Vagina (tissue), 2 donors: Measurements from ENCODE around the gene CKLF. TPM values are rescaled to one million over a fixed set of nuclear protein-coding genes. Genes with fewer than 3 reads are reported as not detected.
"Not testable (repeated sequence)": the region's sequence is repeated elsewhere in the genome, so short reads cannot be mapped to it uniquely, and the experiment has no call there.

Source experiments
- DNase-seq, 2 donors: peaks; one replicate each; pipeline ENCODE4 v3.0.0-alpha.2; 2017; ENCODE audit errors: extremely low spot score in 2 of 2
- H3K27ac ChIP-seq: fragments of 200-600 bp; sonication (generic); one replicate; pipeline ENCODE4 v1.5.1; 2019
- H3K27me3 ChIP-seq: fragments of 200-600 bp; sonication (generic); one replicate; pipeline ENCODE4 v1.5.1; 2019
- H3K36me3 ChIP-seq, 2 donors: fragments of 200-600 bp; sonication (generic); one replicate each; pipeline ENCODE4 v1.5.1; 2017 to 2019
- H3K4me1 ChIP-seq: fragments of 200-600 bp; sonication (generic); one replicate; pipeline ENCODE4 v1.5.1; 2019
- H3K4me3 ChIP-seq, 2 donors: fragments of 200-600 bp; sonication (generic); 1 replicate in 1 of 2; 2 replicates in 1 of 2; pipeline ENCODE4 v1.5.1; 2016 to 2019
- H3K9me3 ChIP-seq: fragments of 200-600 bp; sonication (generic); one replicate; pipeline ENCODE4 v1.5.1; 2019
- CTCF ChIP-seq, 3 experiments: fragments of 450-650 bp in 2 of 3; fragments of 200-600 bp in 1 of 3; sonication (generic) in 1 of 3; IDR thresholded peaks; one replicate each; pipeline ENCODE4 v1.5.1; 2017 to 2019; ENCODE audit warnings: antibody characterized with exemption in 3 of 3, mild to moderate bottlenecking in 2 of 3, moderate library complexity in 2 of 3
- POLR2A ChIP-seq, 2 donors: fragments of 450-650 bp; IDR thresholded peaks; one replicate each; pipeline ENCODE4 v1.6.1; 2017; ENCODE audit warnings: antibody characterized with exemption in 2 of 2, mild to moderate bottlenecking in 2 of 2, moderate library complexity in 2 of 2
- POLR2AphosphoS5 ChIP-seq, 2 donors: sonication (generic); formaldehyde crosslinking; IDR thresholded peaks; one replicate each; pipeline ENCODE4 v1.9.0; 2017; ENCODE audit warnings: antibody characterized with exemption in 2 of 2, mild to moderate bottlenecking in 2 of 2, low read depth in 1 of 2; ENCODE audit not compliant: insufficient read depth in 1 of 2
- intact Hi-C: fragments of 100-400 bp; cut with DNase I; formaldehyde crosslinking; loops from one replicate; pipeline ENCODE4 v1.15.1; 2023
- small RNA-seq: library from RNA; depleted of rRNA; stranded (forward); fragments of <200 nt; gene quantifications from one replicate; pipeline ENCODE3, GENCODE V24; 2016
- total RNA-seq: library from RNA; depleted of rRNA; stranded (reverse); fragments of >200 nt; gene quantifications from one replicate; pipeline ENCODE4 v1.2.3, GENCODE V29; 2016

Gene CKLF
- total RNA-seq, 1 donor from 2014 or later, result 52.3 TPM

DNA sequence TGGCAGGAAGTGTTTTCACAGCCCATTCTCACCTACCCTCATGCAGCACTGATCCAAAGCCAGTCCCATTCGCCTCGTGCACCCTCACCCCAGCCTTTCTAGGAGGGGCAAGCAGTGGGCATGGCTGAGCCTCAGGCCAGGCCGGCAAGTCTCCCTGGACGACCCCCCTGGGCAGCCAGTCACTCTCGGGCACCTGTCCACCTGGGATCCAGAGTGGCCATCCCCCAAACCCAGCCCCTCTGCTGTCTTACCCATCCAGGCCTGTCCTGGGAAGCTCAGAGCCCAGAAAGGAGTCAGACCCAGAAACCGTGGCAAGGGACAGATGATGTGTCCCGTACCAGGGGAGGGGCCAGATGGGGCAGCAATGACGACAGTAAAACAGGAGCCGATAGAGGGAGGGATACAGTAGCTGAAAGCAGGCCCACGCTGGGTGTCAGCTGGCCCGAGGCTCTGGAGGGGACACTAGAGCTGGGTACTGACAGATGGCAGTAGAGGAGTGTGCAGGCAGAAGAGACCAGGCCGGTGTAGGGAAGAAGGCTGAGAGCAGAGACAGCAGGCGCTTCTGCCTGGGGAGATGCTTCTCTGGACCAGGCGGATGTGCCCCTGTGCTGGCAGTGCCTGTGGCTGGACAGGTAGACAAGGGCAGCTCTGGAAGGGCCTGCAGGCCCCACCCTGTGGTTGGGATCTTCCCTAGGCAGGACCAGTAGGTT is 57.9 kb downstream of the CKLF start:
- Histone ChIP-seq H3K4me1 (peaks cover 34% of the 10 kb centered on the region), H3K9me3 (no peaks in the 10 kb centered on the region), H3K27me3 (no peaks in the 10 kb centered on the region), H3K4me3 (no peak overlapping the region), H3K36me3 (peaks cover 0 to 45% of the 10 kb centered on the region in 2 donors), H3K27ac (no peak overlapping the region)
- TF ChIP-seq POLR2A (IDR thresholded peaks at IDR 0.05) (no peak), POLR2AphosphoS5 (IDR thresholded peaks at IDR 0.05; ENCODE audit: insufficient read depth in 1 of 2, low read depth in 1 of 2) (no peak), CTCF (IDR thresholded peaks at IDR 0.05) (no peak)
- intact Hi-C loops, result loop anchor here (10.0 kb wide), 1 partner anchor 255 kb away; no protein-coding TSS in a partner anchor
- no peak for DNase-seq

- not testable (repeated sequence) for H3K9me3 ChIP-seq, H3K4me3 ChIP-seq, H3K27me3 ChIP-seq, DNase-seq, H3K27ac ChIP-seq
- Histone ChIP-seq H3K4me1 (peaks cover 18% of the 10 kb centered on the region), H3K36me3 (peaks cover 0 to 45% of the 10 kb centered on the region in 2 donors)
- intact Hi-C loops, result loop anchor here (10.0 kb wide), 1 partner anchor 253 kb away; no protein-coding TSS in a partner anchor
Observed at GRCh38 chr16:66611911-66612310, 59.5 kb downstream of the CKLF start.

- Histone ChIP-seq H3K36me3 (peaks cover 0 to 45% of the 10 kb centered on the region in 2 donors), H3K4me3 (no peak overlapping the region), H3K4me1 (peaks cover 20% of the 10 kb centered on the region), H3K27me3 (no peaks in the 10 kb centered on the region), H3K27ac (no peak overlapping the region), H3K9me3 (no peaks in the 10 kb centered on the region)
- TF ChIP-seq POLR2A (IDR thresholded peaks at IDR 0.05) (no peak), CTCF (IDR thresholded peaks at IDR 0.05) (no peak), POLR2AphosphoS5 (IDR thresholded peaks at IDR 0.05; ENCODE audit: insufficient read depth in 1 of 2, low read depth in 1 of 2) (no peak)
- no peak for DNase-seq
- intact Hi-C loops, result loop anchor here (10.0 kb wide), 1 partner anchor 252 kb away; no protein-coding TSS in a partner anchor
Observed at GRCh38 chr16:66612422-66612821, 60.0 kb downstream of the CKLF start.

DNA sequence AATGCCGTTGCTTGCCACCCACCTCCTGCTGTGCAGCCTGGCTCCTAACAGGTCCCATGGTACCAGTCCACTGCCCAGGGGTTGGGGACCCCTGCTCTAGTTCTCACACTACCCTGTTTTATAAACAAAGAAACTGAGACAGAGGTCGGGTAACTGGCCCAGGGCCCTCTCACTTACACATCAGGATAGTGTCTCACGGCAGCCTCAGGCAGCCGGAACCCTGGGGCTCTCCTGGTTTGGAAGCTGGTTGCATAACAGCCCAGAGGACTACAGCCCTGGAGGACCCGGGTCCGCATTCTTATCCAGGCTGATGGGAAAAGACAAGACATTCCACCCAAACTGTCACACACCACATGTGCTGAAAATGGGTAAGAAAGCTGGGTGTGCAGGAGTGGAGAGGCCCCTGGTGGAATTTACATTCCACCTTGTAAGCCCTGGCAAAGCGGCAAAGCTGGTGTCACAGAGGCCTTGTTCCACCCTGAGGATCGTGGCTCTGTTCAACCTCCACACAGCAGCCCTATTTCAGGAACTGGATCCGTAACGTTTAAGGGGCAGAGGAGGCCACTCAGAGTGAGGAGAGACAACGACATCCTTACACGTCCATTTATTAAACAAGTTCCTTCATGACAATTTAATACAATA is 61.9 kb downstream of the CKLF start:
- Histone ChIP-seq H3K27me3 (no peaks in the 10 kb centered on the region), H3K36me3 (peaks cover 0 to 42% of the 10 kb centered on the region in 2 donors), H3K27ac (no peak overlapping the region), H3K9me3 (no peaks in the 10 kb centered on the region), H3K4me3 (no peak overlapping the region), H3K4me1 (peaks cover 23% of the 10 kb centered on the region)
- no peak for DNase-seq
- intact Hi-C loops, result loop anchor here (10.0 kb wide), 1 partner anchor 251 kb away; no protein-coding TSS in a partner anchor
- TF ChIP-seq CTCF (IDR thresholded peaks at IDR 0.05) (no peak), POLR2A (IDR thresholded peaks at IDR 0.05) (no peak), POLR2AphosphoS5 (IDR thresholded peaks at IDR 0.05; ENCODE audit: insufficient read depth in 1 of 2, low read depth in 1 of 2) (no peak)

Small RNAs within 50 kb of the gene (small RNA-seq; reads per million reads assigned to genes)
- gene CKLF-CMTM1, result not detected

Other genes starting within 250 kb of the CKLF start
- gene CDH5, start 185.9 kb upstream of the CKLF start, total RNA-seq, result 38.3 TPM
- not detected for gene BEAN1, start 125.3 kb upstream of the CKLF start, total RNA-seq
- 43.2 TPM for gene TK2, start 2.5 kb upstream of the CKLF start, total RNA-seq
- gene CMTM1, start 13.9 kb downstream of the CKLF start, total RNA-seq, result not detected
- not detected for gene CMTM2, start 26.9 kb downstream of the CKLF start, total RNA-seq
- gene CMTM3, start 52.1 kb downstream of the CKLF start, total RNA-seq, result 47.9 TPM
- 15.7 TPM for gene CMTM4, start 144.2 kb downstream of the CKLF start, total RNA-seq
- gene DYNC1LI2, start 199.0 kb downstream of the CKLF start, total RNA-seq, result 149 TPM
- not detected for gene TERB1, start 249.0 kb downstream of the CKLF start, total RNA-seq